Pancreas (tissue), 10 donors: ENCODE results near the gene PPT2. TPM values are rescaled to one million over a fixed set of nuclear protein-coding genes. Genes with fewer than 3 reads are reported as not detected.
"Not testable (repeated sequence)": the region's sequence is repeated elsewhere in the genome, so short reads cannot be mapped to it uniquely, and the experiment has no call there.

Source experiments
- ATAC-seq, 4 donors: fragments of 200-7000 bp; cut with Tn5 transposase; one replicate each; pipeline versions ENCODE4 v1.8.0 to v1.9.1; 2020; ENCODE audit warnings: mild to moderate bottlenecking in 4 of 4, moderate library complexity in 4 of 4
- DNase-seq, 6 donors: peaks; one replicate each; pipeline ENCODE4 v3.0.0-alpha.2; 2020
- FAIRE-seq: peaks from 2 replicates; lab custom pipeline; 2012; peaks lifted over from hg19 to GRCh38; lab: Jason Lieb, UNC
- H3K27ac ChIP-seq, 4 donors: fragments of 200-600 bp; sonication (generic); 1 replicate in 3 of 4; 2 replicates in 1 of 4; pipeline versions ENCODE4 v1.5.0 to v1.8.0; 2020
- H3K27me3 ChIP-seq, 4 donors: fragments of 200-600 bp; one replicate each; pipeline ENCODE4 v1.8.0; 2021
- H3K36me3 ChIP-seq, 3 donors: fragments of 200-600 bp; sonication (generic) in 1 of 3; one replicate each; pipeline versions ENCODE4 v1.5.0 to v1.8.0; 2020 to 2021
- H3K4me1 ChIP-seq, 3 donors: fragments of 200-600 bp; one replicate each; pipeline ENCODE4 v1.8.0; 2021
- H3K4me3 ChIP-seq, 4 donors: fragments of 200-600 bp; sonication (generic) in 2 of 4; one replicate each; pipeline versions ENCODE4 v1.5.0 to v1.8.0; 2020 to 2021
- H3K9me3 ChIP-seq, 4 donors: fragments of 200-600 bp; one replicate each; pipeline ENCODE4 v1.8.0; 2021
- CTCF ChIP-seq, 4 donors: fragments of 200-600 bp; sonication (generic) in 3 of 4; IDR thresholded peaks; one replicate each; pipeline versions ENCODE4 v1.5.0 to v1.8.0; 2021; ENCODE audit warnings: antibody characterized with exemption in 4 of 4
- WGBS, 2 donors: extraction: QIAGEN DNeasy Blood & Tissue Kit; methylation state at CpG; one replicate each; pipeline ENCODE4 v1.1.7; 2013; 5-methylcytosine and 5-hydroxymethylcytosine counted together
- intact Hi-C, 3 donors: fragments of 100-400 bp; cut with DNase I; formaldehyde crosslinking; loops; one replicate each; pipeline versions ENCODE4 v1.11.1 to v1.14.2; 2022
- polyA plus RNA-seq, 2 donors: library from polyadenylated mRNA; stranded (reverse); fragments of 200-250 nt; gene quantifications; one replicate each; pipeline ENCODE4 v1.2.3, GENCODE V29; 2013
- total RNA-seq, 6 donors: library from RNA; stranded (reverse); fragmentation: NEBNext Ultra II Directional in 4 of 6; extraction: Animal tissue kit (Norgen Biotek cat#: 25700) in 4 of 6; gene quantifications; one replicate each; pipeline versions ENCODE4 v1.2.1 to v1.2.4, GENCODE V29; 2021 to 2023
- donor health status: healthy with polysubstance abuse.
- donor health status: DM: no; HTN: no; CAD: no; lungs with moderate emphysema.
- donor health status: DM: no; HTN: no; CAD: no.
- donor health status: control.
- donor health status: control.
- donor health status: Bipolar disorder and iron deficiency.
- donor health status: DM: yes; HTN: yes; CAD: no.
- donor health status: DM: no; HTN: no; CAD: no.
- donor health status: DM: no; HTN: no; CAD: no.
- donor health status: DM: yes; HTN: yes; CAD: no.

PPT2 gene
- total and polyA plus RNA-seq, 8 donors = 5.6 to 13.9 (median 8.4) TPM

- no peak for ATAC-seq
- FAIRE-seq = no peak
- peaks cover 4 to 11% (median 5%) of the 10 kb centered on the region in 3 donors for H3K4me1 ChIP-seq
Measured at GRCh38 chr6:32182555-32182981, 28.6 kb downstream of the PPT2 start.

GRCh38 chr6:32183030-32183429 is 29.1 kb downstream of the PPT2 start:
- Histone ChIP-seq H3K4me3 (no peak overlapping the region), H3K36me3 (no peaks in the 10 kb centered on the region), H3K27ac (no peak overlapping the region), H3K4me1 (peaks cover 4 to 11% (median 5%) of the 10 kb centered on the region in 3 donors), H3K9me3 (no peaks in the 10 kb centered on the region), H3K27me3 (no peaks in the 10 kb centered on the region)
- intact Hi-C loops = no loop called here
- FAIRE-seq (no peak), DNase-seq (no peak), ATAC-seq (no peak)
- no peak for TF ChIP-seq CTCF (IDR thresholded peaks at IDR 0.05)
- WGBS, 2 donors = 85 to 86% methylated on average over 3 of the region's 3 CpGs

More at GRCh38 chr6:32182555-32182981, 28.6 kb downstream of the PPT2 start:
- WGBS, 2 donors = 87 to 91% methylated on average over 10 of the region's 10 CpGs
- no peaks in the 10 kb centered on the region for H3K9me3 ChIP-seq
- no peak overlapping the region for H3K27ac ChIP-seq
- peak in 2 of 6 donors; percentile 18 to 53 for DNase-seq
- intact Hi-C loops = no loop called here
- no peak for TF ChIP-seq CTCF (IDR thresholded peaks at IDR 0.05)
- H3K27me3 ChIP-seq = no peaks in the 10 kb centered on the region
- no peaks in the 10 kb centered on the region for H3K36me3 ChIP-seq
- no peak overlapping the region for H3K4me3 ChIP-seq

DNA sequence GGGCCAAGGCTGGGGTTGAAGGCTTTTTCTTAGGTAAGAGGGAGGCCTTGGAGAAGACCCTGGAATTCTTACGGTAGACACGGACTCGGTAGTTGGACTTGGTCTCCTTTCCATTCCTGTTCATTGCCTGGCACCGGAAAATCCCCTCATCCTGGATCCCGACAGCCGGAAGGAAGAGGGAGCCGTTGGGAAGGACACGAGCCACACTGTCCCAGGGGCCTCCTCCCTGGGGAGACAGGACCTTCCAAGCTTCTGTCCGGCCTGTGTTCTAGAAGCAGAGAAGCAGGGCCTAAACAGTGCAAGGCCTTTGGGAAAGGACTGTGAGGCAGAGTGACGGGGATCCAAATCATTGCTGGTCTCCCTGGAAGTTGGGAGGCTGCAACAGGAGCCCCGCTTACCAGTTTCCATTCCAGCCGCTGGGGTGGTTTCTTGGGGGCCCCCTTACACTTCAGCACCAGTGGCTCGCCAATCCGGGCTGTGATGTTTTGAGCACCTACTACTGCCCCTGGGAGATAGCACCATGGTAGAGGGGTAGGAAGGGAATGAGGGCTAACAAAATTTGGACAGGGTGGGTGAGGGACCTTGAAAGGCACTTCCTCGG is 29.6 kb downstream of the PPT2 start:
- H3K4me1 ChIP-seq = peaks cover 4 to 11% (median 5%) of the 10 kb centered on the region in 3 donors
- no peak for ATAC-seq
- WGBS, 2 donors = 84 to 89% methylated on average over 15 of the region's 15 CpGs
- H3K27me3 ChIP-seq = no peaks in the 10 kb centered on the region
- FAIRE-seq = no peak
- H3K9me3 ChIP-seq = no peaks in the 10 kb centered on the region
- H3K27ac ChIP-seq = no peak overlapping the region
- no peak overlapping the region for H3K4me3 ChIP-seq
- intact Hi-C loops = no loop called here
- DNase-seq = peak in 1 of 6 donors; percentile 30
- TF ChIP-seq CTCF (IDR thresholded peaks at IDR 0.05) = no peak
- H3K36me3 ChIP-seq = no peaks in the 10 kb centered on the region

DNA sequence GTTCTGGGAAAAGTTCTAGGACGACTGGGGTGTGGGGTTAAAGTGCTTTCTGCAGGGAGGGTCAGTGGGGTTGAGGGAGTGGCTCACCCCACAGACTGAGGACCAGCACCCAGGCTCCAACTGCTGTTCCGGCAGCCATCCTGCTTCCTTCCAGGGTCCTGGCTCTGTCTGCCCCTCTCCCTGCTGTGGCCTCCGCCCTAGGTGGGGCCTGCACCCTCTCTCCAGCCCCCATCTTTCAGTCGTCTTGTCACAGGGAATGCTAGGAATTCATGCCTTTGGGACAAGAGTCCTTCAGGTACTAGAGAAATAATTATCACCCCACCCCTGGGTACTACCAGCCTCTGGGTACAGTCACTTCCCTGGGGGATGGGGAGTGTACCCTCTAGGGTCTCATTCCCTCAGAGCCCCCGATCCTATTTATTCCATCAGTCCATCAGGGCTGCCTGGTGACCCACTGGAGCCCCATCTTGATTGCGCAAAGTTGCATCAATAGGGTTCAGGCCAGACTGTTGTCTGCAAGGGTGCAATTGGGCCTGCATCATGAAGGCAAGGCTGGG is 30.2 kb downstream of the PPT2 start, which contains the start of gene AGER:
Gene AGER, minus strand, starts transcription at position 170 of the 557 bp plus-strand sequence. Its CDS starts 31 bp downstream, at position 139.
- Histone ChIP-seq H3K4me3 (no peak within 1 kb of the TSS), H3K4me1 (peaks cover 3 to 8% (median 4%) of the 10 kb centered on the region in 3 donors), H3K36me3 (no peaks in the 10 kb centered on the region), H3K27me3 (no peaks in the 10 kb centered on the region), H3K9me3 (no peaks in the 10 kb centered on the region), H3K27ac (no peak within 1 kb of the TSS)
- TF ChIP-seq CTCF (IDR thresholded peaks at IDR 0.05) = no peak
- no peak for FAIRE-seq
- intact Hi-C loops = no loop called here
- 72 to 77% methylated on average over 6 of the region's 6 CpGs for WGBS, 2 donors
- no peak for ATAC-seq
- no peak for DNase-seq

DNA sequence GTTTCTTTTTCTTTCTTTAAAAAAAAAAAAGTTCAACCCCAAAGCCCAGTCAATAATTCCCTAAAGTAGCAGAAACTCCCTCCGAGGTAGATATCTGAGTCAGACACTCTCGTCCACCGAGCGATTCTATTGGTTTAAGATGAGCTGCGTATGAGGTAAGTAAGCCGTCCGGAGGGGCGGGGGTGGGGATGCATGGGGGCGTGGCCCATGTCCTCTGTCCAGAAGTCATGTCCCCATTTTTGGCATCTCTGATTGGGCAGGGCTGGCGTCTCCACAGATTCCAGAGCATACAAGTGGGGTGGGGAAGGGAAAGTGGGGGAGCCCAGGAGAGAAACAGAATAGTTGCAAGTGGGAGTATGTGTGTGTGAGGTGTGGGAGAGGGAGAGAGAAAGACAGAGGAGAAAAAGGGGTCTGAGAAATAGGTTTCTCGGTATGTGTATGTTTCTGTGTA is 31.8 kb downstream of the PPT2 start:
- H3K27me3 ChIP-seq, H3K4me1 ChIP-seq, intact Hi-C loops, H3K36me3 ChIP-seq, H3K4me3 ChIP-seq, H3K9me3 ChIP-seq, FAIRE-seq: not testable (repeated sequence)
- peak overlapping the region in 2 of 4 donors; percentile 5 to 22 for H3K27ac ChIP-seq
- WGBS, 2 donors = 33 to 46% methylated on average over 11 of the region's 11 CpGs
- DNase-seq = peak in 3 of 6 donors; percentile 56 to 63 (median 58)
- peak in 3 of 4 donors; percentile 30 to 48 (median 37) for ATAC-seq

GRCh38 chr6:32186151-32186840 is 32.4 kb downstream of the PPT2 start:
- intact Hi-C loops, ATAC-seq, H3K36me3 ChIP-seq: not testable (repeated sequence)

More at GRCh38 chr6:32186151-32186840, 32.4 kb downstream of the PPT2 start:
- H3K9me3 ChIP-seq, H3K4me3 ChIP-seq, H3K4me1 ChIP-seq, DNase-seq, FAIRE-seq, H3K27me3 ChIP-seq: not testable (repeated sequence)
- WGBS, 2 donors = 62 to 63% methylated on average over 10 of the region's 10 CpGs
- H3K27ac ChIP-seq = peak overlapping the region in 2 of 4 donors; percentile 5 to 22
